Measurements from ENCODE around the gene NFATC2.

The NFATC2 gene

DNA sequence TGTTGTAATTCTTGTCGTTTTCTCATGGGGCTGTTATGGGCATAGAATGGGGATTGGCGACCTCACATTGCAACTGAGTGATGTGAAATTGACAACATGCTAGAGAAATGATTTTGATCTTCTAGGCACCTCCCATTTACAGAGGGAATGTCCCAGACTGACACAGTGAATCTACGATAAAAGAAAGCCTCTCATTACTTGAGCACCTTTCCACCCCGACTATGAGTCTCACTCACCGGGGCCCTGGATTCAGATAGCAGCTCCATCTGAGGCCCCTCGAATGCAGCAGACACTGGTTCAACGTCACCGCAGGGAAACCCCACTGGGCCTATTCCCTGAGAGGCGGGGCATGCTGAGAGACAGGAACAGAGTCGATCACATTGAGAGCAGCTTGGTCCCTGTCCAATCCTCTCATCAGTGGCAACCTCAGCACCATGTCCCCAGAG, 49.1 kb downstream of the NFATC2 start:
- no peak overlapping the region for H3K27ac ChIP-seq (ENCODE audit: low read depth, low read length)
- no peaks in the 10 kb centered on the region for H3K9me3 ChIP-seq (ENCODE audit: control insufficient read depth, insufficient read depth, low read depth, low read length)
- H3K4me1 ChIP-seq (ENCODE audit: control insufficient read depth, insufficient read depth, low read length) = peaks cover 16% of the 10 kb centered on the region
- no peak overlapping the region for H3K4me3 ChIP-seq (ENCODE audit: low read depth, low read length)
- H3K27me3 ChIP-seq (ENCODE audit: control insufficient read depth, insufficient read depth, low read length) = no peaks in the 10 kb centered on the region
- H3K9ac ChIP-seq (ENCODE audit: low read length) = no peak overlapping the region
- no peaks in the 10 kb centered on the region for H3K36me3 ChIP-seq (ENCODE audit: control insufficient read depth, insufficient read depth, low read length)

DNA sequence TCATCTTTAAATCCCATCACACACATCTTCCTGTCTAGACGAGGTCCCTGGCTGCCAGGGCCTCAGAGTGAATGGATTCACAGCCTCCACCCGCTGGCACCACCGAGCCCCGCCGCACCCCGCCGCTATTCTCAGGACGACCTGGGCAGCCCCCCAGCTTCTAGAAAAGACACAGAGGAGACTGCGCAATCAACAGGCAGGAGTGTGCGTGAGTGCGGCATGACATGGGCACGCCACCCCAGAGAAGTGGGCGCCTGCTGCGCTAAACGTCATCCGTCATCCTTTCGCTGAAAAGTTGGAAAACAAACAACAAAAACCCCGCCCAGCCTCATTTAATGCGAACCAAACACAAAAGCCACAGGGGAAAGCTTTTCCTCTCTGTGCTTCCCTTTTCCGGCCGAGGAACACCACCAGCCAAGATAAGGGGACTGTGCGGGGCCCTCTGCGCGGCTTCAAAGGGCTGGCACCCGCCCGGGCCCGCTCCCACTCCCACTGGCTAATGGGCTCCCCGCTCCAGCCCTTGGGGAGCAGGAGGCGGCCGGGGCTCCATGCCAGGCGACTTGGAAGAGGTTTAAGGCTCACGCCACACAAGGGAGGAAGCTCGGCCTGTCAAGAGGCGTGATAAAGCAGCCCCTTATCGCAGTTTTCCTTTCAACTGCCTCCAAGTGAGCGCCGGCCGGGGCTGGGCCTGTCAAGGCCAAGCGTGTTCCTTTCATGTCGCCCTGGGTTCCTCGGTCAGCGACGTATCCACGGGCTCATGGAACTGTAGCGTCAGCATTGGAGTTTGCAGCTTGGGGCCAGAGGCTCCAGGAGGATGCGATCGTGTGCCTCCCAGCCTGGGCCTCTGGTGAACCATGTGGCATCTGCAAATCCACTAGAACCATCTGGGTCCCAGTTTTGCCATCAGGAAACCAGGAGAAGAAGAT, 50.1 kb downstream of the NFATC2 start:
- Histone ChIP-seq H3K27me3 (ENCODE audit: control insufficient read depth, insufficient read depth, low read length) (no peaks in the 10 kb centered on the region), H3K36me3 (ENCODE audit: control insufficient read depth, insufficient read depth, low read length) (no peaks in the 10 kb centered on the region), H3K27ac (ENCODE audit: low read depth, low read length) (no peak overlapping the region), H3K9me3 (ENCODE audit: control insufficient read depth, insufficient read depth, low read depth, low read length) (no peaks in the 10 kb centered on the region), H3K4me1 (ENCODE audit: control insufficient read depth, insufficient read depth, low read length) (peaks cover 20% of the 10 kb centered on the region), H3K9ac (ENCODE audit: low read length) (no peak overlapping the region), H3K4me3 (ENCODE audit: low read depth, low read length) (no peak overlapping the region)

DNA sequence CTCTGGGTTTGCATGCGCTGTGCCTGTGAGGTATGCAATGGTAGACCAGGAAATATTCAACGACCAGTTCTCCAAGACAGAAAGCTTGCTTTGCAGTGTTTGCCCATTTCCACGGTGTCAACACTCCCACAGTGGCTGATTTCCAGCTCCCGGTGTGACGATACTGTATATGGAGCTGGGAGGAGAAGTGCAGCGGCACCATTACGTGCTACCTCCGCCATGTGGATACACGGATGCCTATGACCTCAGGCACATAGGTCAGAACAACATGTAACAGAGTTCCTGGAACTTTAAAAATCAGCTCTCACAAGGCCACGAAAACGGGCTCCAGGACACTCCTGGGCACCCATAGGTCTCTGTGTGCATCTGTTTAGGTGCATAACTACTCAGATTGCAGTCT, 51.1 kb downstream of the NFATC2 start:
- H3K36me3 ChIP-seq (ENCODE audit: control insufficient read depth, insufficient read depth, low read length) = no peaks in the 10 kb centered on the region
- H3K4me3 ChIP-seq (ENCODE audit: low read depth, low read length) = no peak overlapping the region
- H3K27ac ChIP-seq (ENCODE audit: low read depth, low read length) = no peak overlapping the region
- no peak overlapping the region for H3K9ac ChIP-seq (ENCODE audit: low read length)
- H3K9me3 ChIP-seq (ENCODE audit: control insufficient read depth, insufficient read depth, low read depth, low read length) = no peaks in the 10 kb centered on the region
- peaks cover 20% of the 10 kb centered on the region for H3K4me1 ChIP-seq (ENCODE audit: control insufficient read depth, insufficient read depth, low read length)
- no peaks in the 10 kb centered on the region for H3K27me3 ChIP-seq (ENCODE audit: control insufficient read depth, insufficient read depth, low read length)

DNA sequence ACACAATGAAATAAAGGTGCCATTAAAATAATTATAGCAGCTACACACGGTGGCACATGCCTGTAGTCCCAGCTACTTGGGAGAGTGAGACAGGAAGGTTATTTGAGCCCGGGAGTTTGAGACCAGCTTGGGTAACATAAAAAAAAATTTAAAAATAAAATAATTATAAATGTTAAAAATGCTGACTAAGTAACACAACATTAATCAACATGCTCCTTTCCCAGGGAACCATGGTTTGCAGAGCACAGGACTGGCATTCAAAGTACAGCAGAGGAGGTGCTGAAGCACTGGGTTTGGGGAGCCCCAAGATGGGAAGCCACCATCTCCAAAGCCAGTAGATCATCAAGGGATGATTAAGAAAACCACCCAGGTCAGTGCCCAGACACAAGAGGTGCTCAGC, 51.9 kb downstream of the NFATC2 start:
- H3K36me3 ChIP-seq (ENCODE audit: control insufficient read depth, insufficient read depth, low read length) = no peaks in the 10 kb centered on the region
- no peak overlapping the region for H3K4me3 ChIP-seq (ENCODE audit: low read depth, low read length)
- H3K9me3 ChIP-seq (ENCODE audit: control insufficient read depth, insufficient read depth, low read depth, low read length) = no peaks in the 10 kb centered on the region
- no peak overlapping the region for H3K9ac ChIP-seq (ENCODE audit: low read length)
- no peak overlapping the region for H3K27ac ChIP-seq (ENCODE audit: low read depth, low read length)
- H3K27me3 ChIP-seq (ENCODE audit: control insufficient read depth, insufficient read depth, low read length) = no peaks in the 10 kb centered on the region
- peaks cover 20% of the 10 kb centered on the region for H3K4me1 ChIP-seq (ENCODE audit: control insufficient read depth, insufficient read depth, low read length)

DNA sequence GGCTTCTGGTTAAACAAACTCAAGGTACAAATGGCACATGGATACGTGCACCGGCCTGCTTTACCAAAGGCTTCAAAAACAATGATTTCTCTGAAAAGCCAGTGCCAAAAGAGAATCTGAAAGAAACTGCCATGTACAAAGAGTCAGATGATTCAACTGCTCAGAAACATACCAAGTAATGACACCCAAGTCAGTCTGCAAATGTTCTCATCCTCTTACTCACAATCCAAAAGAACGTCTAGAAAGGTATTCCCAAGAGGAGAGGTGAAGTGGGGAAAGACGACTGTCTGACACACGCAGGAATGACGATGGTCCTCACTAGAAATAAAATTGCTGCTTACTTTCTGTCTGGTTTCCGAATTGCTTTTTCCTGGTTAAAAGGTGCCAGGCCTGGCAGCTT, 52.9 kb downstream of the NFATC2 start:
- H3K4me3 ChIP-seq (ENCODE audit: low read depth, low read length) = no peak overlapping the region
- H3K4me1 ChIP-seq (ENCODE audit: control insufficient read depth, insufficient read depth, low read length) = peaks cover 20% of the 10 kb centered on the region
- no peak overlapping the region for H3K27ac ChIP-seq (ENCODE audit: low read depth, low read length)
- no peaks in the 10 kb centered on the region for H3K27me3 ChIP-seq (ENCODE audit: control insufficient read depth, insufficient read depth, low read length)
- no peak overlapping the region for H3K9ac ChIP-seq (ENCODE audit: low read length)
- no peaks in the 10 kb centered on the region for H3K36me3 ChIP-seq (ENCODE audit: control insufficient read depth, insufficient read depth, low read length)
- no peaks in the 10 kb centered on the region for H3K9me3 ChIP-seq (ENCODE audit: control insufficient read depth, insufficient read depth, low read depth, low read length)

DNA sequence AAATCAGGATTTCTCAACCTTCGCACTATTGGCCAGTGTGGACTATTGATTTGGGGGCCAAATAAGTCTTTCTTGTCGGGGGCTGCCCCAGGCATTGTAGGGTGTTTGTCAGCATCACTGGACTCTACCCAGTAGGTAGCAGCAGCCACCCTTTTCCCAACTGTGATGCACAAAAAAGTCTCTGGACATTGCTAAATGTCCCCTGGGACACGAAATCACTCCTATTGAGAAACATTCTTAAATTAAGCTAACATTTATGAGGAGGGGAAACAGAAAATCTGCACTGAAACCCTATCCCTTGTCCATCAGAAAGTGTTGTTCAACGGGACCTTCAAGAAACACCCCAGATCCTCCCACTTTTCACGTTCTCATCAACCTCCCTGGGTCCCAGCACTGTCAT, 54.2 kb downstream of the NFATC2 start:
- peaks cover 20% of the 10 kb centered on the region for H3K4me1 ChIP-seq (ENCODE audit: control insufficient read depth, insufficient read depth, low read length)
- no peaks in the 10 kb centered on the region for H3K36me3 ChIP-seq (ENCODE audit: control insufficient read depth, insufficient read depth, low read length)

DNA sequence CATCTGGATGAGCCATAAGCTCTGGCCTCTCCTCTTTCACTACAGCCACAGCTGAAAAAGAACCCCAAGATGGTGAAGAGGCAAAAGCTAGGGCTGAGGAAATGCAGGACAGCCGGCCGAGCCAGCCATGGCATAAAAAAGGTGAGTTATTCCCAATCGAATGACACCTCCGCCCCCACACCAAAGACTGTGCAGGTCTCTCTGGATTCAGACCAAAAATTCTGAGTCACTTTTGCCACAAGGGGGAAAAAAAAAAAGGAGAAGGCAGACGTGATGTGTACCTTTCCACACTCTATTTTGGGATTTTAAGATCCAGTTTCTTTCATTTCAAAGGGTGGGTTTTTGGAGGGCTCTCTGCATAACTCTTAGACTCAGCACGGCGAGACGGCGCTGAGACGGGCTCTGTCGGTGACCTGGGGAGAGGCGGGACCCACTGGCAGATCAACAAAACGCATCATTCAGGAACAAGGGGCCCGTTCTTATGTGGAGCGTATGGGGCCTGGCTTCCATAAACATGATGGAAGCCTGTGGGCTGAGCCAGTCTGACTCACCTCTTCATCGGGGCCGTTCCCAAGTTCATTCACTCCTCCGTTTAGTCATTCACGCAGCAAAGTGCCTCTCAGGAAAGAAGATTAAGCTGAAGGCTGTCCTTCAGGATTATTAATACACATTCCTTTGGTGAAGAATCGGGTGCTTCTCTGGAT, 54.8 kb downstream of the NFATC2 start:
- Histone ChIP-seq H3K4me3 (ENCODE audit: low read depth, low read length) (no peak overlapping the region), H3K9me3 (ENCODE audit: control insufficient read depth, insufficient read depth, low read depth, low read length) (no peaks in the 10 kb centered on the region), H3K27me3 (ENCODE audit: control insufficient read depth, insufficient read depth, low read length) (no peaks in the 10 kb centered on the region), H3K27ac (ENCODE audit: low read depth, low read length) (no peak overlapping the region), H3K4me1 (ENCODE audit: control insufficient read depth, insufficient read depth, low read length) (peaks cover 14% of the 10 kb centered on the region), H3K9ac (ENCODE audit: low read length) (no peak overlapping the region), H3K36me3 (ENCODE audit: control insufficient read depth, insufficient read depth, low read length) (no peaks in the 10 kb centered on the region)

More for the DNA sequence above, 54.2 kb downstream of the NFATC2 start:
- Histone ChIP-seq H3K27me3 (ENCODE audit: control insufficient read depth, insufficient read depth, low read length) (no peaks in the 10 kb centered on the region), H3K27ac (ENCODE audit: low read depth, low read length) (no peak overlapping the region), H3K4me3 (ENCODE audit: low read depth, low read length) (no peak overlapping the region), H3K9ac (ENCODE audit: low read length) (no peak overlapping the region), H3K9me3 (ENCODE audit: control insufficient read depth, insufficient read depth, low read depth, low read length) (no peaks in the 10 kb centered on the region)

- Histone ChIP-seq H3K9me3 (ENCODE audit: control insufficient read depth, insufficient read depth, low read depth, low read length) (no peaks in the 10 kb centered on the region), H3K36me3 (ENCODE audit: control insufficient read depth, insufficient read depth, low read length) (no peaks in the 10 kb centered on the region), H3K4me1 (ENCODE audit: control insufficient read depth, insufficient read depth, low read length) (peaks cover 8% of the 10 kb centered on the region), H3K27ac (ENCODE audit: low read depth, low read length) (no peak overlapping the region), H3K9ac (ENCODE audit: low read length) (no peak overlapping the region), H3K4me3 (ENCODE audit: low read depth, low read length) (no peak overlapping the region), H3K27me3 (ENCODE audit: control insufficient read depth, insufficient read depth, low read length) (no peaks in the 10 kb centered on the region)
Measured at GRCh38 chr20:51487076-51487475, 55.4 kb downstream of the NFATC2 start.

DNA sequence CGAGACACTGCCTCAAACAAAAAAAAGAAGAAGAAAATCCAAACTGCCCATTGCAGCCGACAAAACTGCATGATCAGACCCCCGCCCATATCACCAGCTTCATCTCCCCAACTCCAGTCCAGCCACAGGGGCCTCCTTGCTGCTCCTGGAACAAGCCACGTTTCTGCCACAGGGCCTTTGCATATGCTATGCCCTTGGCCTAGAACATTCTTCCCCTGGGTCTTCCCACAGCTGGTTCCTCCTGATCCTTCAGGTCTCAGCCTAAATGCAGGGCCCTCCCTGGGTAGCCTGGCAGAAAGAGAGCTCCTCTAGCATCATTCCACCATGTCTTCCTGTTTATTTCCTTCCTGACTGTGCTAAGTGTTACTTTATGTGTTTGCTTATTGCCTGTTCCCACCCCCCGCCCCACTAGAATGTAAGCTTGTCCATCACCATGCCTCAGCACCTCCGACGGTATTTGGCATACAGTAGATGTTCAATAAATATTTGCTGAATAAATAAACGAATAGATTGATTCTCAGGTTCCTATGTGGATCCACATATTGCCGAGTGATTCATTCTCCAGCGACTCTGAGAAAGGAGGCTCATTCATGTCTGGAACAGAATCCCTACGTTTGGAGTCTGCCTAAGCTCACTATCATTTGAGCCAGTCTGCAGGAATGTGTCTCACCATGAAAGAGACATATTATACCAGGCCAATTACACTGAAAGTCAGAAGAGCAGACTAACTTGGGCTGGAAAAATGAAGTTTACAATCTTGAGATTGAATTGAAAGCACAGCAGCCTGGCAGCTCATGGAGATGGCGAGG, 56.1 kb downstream of the NFATC2 start:
- Histone ChIP-seq H3K4me1 (ENCODE audit: control insufficient read depth, insufficient read depth, low read length) (peaks cover 5% of the 10 kb centered on the region; the same call in 1 of the 2 replicates), H3K27ac (ENCODE audit: low read depth, low read length) (no peak overlapping the region), H3K36me3 (ENCODE audit: control insufficient read depth, insufficient read depth, low read length) (no peaks in the 10 kb centered on the region), H3K9me3 (ENCODE audit: control insufficient read depth, insufficient read depth, low read depth, low read length) (no peaks in the 10 kb centered on the region), H3K9ac (ENCODE audit: low read length) (no peak overlapping the region), H3K27me3 (ENCODE audit: control insufficient read depth, insufficient read depth, low read length) (no peaks in the 10 kb centered on the region), H3K4me3 (ENCODE audit: low read depth, low read length) (no peak overlapping the region)

DNA sequence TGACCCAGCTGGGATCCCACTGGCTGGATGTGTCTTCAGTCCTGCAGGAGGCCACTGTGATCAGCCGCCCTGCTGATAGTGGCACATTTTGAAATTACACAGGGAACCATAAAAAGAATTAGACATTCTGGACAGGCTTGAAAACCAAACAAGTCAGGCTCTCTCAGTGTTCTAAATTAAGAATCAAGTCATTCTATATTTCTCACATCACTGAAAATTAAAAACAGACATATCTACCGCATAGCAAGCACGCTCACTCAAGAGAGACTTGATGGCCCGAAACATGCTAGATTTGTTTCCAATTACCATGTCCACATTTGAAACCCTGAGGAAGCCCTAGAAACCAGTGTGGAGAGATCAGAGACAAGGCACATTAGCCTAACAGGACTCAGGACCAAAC, 57.7 kb downstream of the NFATC2 start:
- no peaks in the 10 kb centered on the region for H3K36me3 ChIP-seq (ENCODE audit: control insufficient read depth, insufficient read depth, low read length)
- H3K27me3 ChIP-seq (ENCODE audit: control insufficient read depth, insufficient read depth, low read length) = no peaks in the 10 kb centered on the region

More for the DNA sequence above, 57.7 kb downstream of the NFATC2 start:
- Histone ChIP-seq H3K9ac (ENCODE audit: low read length) (no peak overlapping the region), H3K27ac (ENCODE audit: low read depth, low read length) (no peak overlapping the region), H3K4me1 (ENCODE audit: control insufficient read depth, insufficient read depth, low read length) (peaks cover 5% of the 10 kb centered on the region; the same call in 1 of the 2 replicates), H3K4me3 (ENCODE audit: low read depth, low read length) (no peak overlapping the region), H3K9me3 (ENCODE audit: control insufficient read depth, insufficient read depth, low read depth, low read length) (no peaks in the 10 kb centered on the region)
